Epithelial cell of prostate (primary cell): ENCODE measurements around the gene TBX4.

Experiments used
- DNase-seq: peaks from one replicate; pipeline ENCODE4 v3.0.0-alpha.2; 2011; ENCODE audit warnings: low read depth, low spot score
- H3K27ac ChIP-seq: fragments of 450-650 bp; 2 replicates; pipeline ENCODE4 v1.5.1; 2017; ENCODE audit warnings: mild to moderate bottlenecking

The TBX4 gene

DNA sequence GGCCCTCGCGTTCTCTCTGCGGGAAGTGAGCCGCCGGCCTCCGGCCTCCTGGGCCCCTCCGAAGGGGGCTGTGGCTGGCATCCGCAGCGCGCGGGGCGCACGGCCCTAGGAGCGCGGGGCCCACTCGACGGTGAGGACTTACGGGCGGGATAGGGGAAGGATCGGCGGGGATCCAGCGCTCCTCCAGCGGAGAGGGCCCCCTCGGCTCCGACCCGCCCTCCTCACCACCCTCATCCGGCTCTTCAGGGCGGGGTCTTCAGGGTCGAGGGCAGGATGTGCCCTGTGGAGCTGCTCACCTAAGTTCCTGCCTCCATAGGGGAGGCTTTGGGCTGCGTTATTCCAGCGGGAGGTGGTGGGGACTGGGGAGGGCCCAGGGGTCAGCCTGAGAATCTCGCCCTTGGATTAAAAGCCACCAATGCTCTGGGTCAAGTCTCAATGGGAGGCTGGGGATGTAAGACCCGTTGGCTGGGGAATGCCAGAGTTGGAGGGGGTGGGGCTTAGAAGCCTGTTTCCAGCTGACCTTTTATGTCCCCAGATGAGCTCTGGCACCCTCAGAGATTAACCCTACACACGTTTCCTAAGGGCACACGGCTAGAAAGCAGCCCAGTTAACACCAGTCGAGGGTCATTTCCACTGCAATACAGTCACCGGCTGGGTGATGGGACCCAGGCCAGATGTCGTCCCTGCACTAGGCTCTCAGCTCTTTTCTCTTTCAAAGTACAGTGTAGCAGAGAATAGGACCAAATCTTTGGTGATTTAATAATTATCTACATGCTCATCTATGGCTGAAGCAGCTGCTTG is 39.2 kb upstream of the TBX4 start:
- DNase-seq, result no peak
- peak overlapping the region; percentile 82 for H3K27ac ChIP-seq

DNA sequence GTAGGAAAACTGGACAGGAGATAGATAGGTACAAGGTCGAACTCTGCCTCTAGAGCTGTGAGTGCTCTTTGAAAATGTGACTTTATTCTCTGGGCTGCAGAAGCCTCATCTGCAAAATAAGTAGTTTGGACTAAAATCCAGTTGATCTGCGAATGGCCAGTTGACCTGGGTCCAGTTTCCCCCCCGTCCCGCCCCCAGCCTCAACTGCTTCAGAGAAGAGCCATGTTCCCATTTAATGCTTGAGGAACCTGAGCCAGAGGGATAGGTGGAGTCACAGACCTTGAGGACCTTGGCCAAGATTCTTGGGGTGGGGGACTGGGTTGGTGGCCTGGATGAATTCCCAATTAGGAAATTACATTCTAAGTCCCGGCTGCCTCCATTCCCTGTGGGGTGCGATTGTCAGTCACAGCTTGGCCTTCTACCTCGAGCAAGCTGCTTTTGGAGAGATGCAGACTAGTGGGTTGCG is 38.5 kb upstream of the TBX4 start:
- no peak for DNase-seq
- H3K27ac ChIP-seq, result no peak overlapping the region

DNA sequence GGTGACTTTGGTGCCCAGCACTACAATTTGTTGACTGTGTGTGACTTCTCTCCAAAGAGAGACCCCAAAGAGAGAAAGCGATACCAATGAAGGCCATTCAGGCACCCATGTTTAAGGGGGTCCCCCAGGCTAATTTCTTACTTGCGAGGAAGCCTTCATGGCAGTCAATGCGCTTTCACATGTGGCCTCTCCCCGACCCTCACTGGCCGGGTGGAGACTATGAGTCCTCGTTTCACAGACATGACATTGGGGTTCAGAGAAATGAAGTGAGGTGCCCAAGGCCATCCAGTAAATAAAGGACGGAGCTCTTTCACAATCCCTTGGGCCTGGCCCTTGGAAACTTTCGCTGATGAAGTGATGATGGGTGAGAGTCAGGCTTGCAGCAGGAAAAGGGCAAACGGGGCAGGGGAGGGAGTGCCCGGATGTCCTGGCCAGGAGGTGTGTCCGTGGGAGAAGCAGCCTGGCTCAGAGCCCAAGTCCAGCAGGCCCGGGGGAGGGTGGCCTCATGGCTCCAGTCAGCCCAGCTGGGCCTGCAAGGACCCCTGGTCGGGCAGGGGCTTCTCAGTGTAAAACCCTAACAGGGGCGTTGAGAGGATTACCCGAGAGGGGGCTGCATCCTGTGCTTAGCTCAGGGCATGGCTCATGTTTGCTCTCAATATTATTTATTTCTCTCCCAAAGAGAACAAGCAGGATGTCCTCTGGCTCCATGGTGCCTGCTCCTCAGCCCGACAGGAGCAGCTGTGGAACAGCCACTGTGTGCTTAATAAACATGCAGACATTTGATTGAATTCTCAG is 37.9 kb upstream of the TBX4 start:
- no peak for DNase-seq
- no peak overlapping the region for H3K27ac ChIP-seq

DNA sequence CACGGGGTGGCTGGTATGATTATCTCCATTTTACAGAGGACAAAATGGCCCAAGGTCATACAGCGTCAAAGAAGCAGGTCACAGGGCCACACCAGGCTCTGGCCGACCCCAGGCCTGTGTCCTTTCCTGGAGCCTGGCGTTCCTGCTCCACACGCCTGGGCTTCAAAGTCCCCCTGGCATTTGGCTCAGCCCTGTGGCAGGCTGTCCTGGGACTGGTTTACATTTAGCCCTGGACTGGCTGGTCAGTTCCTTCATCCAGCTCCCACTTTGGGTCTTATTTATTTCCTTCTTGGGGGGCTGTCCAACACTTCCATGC is 37.3 kb upstream of the TBX4 start:
- DNase-seq, result no peak
- H3K27ac ChIP-seq, result no peak overlapping the region

DNA sequence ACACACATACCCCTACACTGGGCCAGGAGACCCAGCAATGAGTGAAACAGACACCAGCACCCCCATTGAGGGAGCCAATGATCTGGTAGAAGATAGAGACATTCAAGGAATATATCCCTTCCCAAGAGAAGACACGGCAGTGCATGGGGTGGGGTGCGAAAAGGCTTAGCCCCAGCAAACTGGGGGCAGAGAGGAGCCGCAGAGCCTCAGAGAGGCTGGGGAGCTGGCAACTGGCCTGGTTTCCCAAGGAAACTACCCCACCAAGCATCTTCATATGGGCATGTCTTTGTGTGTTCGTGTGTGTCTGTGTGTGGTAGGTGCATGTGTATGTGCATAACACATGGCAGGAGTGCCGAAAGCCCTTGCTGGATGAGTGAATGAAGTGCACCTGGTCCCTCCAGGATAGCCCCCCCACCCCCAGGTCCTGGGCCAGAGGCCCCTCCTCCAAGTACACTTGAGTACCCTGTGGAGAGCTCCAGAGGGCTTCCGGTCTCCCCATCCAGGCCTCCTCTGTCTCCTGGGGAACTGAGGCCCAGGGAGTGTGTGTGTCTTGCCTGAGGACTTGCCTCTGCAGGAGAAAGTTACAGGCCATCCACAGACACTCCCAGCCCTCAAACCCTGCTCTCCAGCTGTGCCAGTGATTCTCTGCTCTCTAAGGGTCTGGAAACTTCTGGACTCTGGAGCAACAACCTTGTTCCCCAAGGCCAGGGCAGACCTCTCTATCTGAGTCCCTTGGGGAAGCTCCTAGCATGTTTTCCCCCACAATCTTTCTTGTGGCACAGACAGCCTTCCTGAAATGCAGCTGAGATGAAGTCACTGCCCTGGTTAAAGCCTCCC is 36.6 kb upstream of the TBX4 start:
- DNase-seq, result no peak
- no peak overlapping the region for H3K27ac ChIP-seq

DNA sequence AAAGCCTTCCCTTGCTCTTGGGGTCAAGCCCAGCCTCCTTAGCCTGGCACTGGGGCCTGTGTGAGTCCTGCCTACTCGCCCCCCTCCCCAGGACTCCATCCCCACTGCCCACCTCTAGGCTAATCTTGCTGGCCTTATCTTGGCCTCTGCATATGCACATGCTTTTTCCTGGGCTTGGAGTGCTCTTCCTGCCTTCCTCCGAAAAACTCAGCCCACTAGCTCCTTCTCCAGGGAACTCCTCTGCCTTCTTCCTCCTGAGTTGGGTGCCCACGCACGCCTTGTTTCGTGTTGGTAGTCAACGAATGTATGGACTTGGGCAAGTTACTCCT is 36.0 kb upstream of the TBX4 start:
- DNase-seq, result no peak
- H3K27ac ChIP-seq, result no peak overlapping the region

DNA sequence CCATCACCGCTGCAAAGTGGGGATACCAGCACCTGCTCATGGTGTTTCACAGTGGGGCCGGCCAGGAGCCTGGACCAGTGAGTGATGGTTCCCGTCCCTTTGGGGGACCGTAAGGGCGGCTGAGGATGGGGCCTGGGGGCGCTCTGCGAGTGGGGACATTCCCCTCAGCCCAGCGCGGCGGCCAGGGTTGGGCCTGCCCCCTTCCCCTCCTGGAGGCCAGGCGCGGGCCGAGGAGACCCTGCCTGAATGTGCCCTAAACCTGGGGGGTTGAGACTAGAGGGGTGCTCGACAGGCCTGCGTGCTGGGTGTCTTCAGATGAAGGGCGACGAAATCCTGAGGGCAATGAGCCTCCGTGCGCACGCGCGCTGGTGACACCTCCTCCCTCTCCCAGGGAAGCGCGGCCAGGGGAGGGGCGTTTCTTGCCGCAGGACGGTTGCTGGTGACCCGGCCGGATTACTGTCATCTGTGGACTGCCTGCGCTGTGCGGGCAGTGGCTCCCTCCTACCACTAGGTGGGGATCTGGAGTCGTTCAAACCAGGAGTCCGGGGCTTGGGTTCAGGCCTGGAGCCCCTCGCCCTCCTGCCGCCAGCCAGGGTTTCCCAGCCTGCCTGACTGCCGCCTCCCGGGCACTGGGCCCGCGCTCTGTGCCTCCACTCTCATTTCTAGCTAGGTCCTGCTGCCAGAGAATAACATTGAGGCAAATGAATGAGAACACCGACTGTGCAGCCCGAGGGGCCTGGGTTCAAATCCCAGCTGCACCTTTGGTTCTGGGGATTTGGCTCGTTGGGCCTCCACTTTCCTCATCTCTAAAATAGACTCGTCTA is 35.5 kb upstream of the TBX4 start:
- DNase-seq, result no peak
- no peak overlapping the region for H3K27ac ChIP-seq

DNA sequence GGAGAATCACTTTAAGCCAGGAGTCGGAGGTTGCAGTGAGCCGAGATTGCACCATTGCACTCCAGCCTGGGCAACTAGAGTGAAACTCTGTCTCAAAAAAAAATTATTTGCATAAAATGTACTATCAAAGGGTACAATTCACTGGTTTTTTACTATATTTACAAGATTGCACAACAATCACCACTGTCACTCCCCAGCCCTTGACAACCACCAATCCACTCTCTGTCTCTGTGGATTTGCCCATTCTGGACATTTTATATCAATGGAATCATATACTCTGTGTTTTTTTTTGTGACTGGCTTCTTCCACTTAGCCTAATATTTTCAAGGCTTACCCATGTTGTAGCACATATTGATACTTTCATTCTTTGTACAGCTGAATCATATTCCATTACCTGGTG is 33.8 kb upstream of the TBX4 start:
- H3K27ac ChIP-seq, result no peak overlapping the region
- DNase-seq, result no peak

DNA sequence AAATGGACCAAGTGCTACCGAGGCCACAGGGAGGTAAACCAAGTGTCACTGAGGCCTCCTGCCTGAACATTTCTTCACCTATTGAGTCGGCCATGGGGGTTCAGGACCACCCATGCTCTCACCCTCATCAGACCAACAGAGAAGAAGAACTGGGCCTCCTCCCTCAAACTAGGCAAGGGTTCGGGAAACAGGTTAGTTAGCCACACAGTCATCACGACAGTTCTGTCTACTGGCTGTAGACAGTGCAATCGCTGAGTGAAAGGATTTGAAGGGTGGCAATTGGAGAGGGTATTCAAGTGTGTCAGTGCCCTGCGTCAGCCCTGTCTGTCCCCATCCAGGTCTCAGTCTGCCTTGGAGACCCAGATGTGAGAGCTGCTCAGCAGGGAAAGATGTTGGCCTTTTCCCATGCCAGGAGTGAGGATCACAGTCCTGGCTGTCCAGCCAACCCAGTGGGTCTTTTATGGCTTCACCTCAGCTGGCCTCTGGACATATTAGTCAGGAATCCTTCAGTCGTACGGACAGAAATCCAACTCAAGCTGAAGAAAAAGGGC is 32.7 kb upstream of the TBX4 start:
- no peak for DNase-seq
- no peak overlapping the region for H3K27ac ChIP-seq

DNA sequence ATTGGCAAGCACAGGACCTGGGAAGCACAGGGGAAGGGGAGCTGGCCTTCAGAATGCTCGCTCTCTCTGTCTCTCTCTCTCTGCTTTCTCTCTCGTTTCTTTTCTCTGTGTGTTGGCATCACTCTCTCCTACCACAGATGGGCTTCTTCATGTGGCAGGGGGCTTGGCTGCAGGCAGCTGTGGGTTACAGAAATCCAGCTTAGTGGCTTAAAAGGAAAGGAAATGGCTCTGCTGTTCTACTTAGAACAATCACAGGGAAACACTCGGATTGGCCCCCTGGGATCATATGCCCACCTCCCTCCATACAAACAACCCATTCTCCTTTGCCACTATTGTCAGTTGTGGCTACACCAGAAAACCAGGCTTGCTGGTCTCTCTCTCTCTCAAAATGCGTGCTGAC is 32.2 kb upstream of the TBX4 start:
- no peak for DNase-seq
- no peak overlapping the region for H3K27ac ChIP-seq

DNA sequence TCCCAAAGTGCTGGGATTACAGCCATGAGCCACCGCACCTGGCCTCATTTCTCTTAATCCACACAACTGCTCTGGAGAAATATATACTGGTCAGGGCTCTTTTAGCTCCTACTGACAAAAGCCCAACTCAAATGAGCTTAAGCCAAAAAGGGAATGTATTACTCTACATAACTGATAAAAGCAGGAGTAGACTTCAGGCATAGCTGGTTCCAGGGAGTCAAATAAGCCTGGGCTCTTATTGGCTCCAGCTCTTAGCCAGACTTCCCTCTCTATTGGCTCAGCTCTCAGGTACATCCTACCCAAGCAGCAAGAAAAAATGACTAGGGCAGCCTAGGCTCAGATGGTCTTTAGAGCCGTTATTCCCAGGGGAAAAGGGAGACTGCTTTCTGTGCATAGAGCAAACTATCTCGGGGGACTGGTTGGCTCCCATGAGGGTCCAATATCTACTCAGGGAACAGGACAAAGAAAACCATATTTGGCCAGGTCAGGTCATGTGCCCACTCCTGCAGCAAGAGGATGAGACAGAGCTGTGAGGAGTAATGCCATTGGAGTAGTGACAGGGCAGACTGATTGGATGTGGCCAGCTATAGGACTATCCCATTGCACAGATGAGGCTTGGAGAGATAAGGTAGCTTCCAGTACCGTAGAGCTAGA is 31.4 kb upstream of the TBX4 start:
- DNase-seq, result no peak
- no peak overlapping the region for H3K27ac ChIP-seq

DNA sequence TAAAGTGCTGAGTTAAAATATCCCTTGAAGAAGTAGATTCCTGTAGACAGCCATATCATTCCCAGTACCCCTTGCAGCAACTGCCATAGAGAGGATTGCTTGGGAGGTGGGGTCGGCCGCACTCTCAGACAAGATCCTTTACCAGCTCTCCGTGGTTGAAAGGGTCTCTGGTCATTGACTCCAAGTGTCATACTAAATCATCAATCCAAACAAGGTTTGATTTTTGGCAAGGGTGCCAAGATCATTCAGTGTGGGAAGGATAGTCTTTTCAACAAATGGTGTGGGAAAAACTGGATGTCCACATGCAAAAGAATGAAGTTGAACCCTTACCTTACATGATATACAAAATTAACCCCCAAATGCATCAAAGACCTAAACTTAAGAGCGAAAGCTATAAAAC is 30.8 kb upstream of the TBX4 start:
- H3K27ac ChIP-seq, result no peak overlapping the region
- no peak for DNase-seq

DNA sequence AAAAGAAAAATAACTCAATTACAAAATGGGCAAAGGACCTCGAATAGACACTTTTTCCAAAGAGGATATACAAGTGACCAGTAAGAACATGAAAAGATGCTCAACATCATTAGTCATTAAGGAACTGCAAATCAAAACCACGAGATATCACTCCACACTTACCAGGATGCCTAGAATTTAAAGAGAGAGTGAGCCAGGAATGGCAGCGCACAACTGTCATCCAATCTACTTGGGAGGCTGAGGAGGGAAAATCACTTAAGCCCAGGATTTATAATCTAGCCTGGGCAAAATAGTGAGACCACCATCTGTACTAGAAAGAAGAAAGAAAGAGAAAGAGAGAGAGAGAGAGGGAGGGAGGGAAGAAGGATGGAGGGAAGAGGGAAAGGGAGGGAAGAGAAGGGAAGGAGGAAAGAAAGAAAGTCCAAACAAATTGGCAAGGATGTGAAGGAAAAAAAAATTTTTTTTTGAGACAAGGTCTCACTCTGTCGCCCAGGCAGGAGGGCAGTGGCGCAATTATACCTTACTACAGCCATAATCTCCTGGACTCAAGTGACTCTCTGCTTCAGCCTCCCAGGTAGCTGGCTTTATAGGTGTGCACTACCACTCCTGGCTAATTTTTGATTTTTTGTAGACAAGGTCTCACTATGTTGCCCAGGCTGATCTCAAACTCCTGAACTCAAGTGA is 30.0 kb upstream of the TBX4 start:
- DNase-seq, result no peak

DNA sequence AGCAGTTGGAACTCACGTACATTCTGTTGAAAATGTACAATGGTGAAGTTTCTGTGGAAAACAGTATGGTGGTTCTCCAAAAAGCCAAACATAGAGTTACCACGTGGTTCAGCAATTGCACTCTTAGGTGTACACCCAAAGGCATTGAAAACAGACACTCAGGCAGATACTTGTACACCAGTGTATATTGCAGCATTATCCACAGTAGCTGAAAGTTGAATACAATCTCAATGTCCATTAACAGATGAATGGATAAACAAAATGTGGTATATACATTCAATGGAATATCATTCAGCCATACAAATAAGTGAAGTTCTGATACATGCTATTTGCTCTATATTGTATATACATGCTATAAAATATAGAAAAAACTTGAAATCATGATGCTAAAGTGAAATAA is 29.4 kb upstream of the TBX4 start:
- no peak for DNase-seq
- no peak overlapping the region for H3K27ac ChIP-seq

More for the DNA sequence above, 30.0 kb upstream of the TBX4 start:
- no peak overlapping the region for H3K27ac ChIP-seq

DNA sequence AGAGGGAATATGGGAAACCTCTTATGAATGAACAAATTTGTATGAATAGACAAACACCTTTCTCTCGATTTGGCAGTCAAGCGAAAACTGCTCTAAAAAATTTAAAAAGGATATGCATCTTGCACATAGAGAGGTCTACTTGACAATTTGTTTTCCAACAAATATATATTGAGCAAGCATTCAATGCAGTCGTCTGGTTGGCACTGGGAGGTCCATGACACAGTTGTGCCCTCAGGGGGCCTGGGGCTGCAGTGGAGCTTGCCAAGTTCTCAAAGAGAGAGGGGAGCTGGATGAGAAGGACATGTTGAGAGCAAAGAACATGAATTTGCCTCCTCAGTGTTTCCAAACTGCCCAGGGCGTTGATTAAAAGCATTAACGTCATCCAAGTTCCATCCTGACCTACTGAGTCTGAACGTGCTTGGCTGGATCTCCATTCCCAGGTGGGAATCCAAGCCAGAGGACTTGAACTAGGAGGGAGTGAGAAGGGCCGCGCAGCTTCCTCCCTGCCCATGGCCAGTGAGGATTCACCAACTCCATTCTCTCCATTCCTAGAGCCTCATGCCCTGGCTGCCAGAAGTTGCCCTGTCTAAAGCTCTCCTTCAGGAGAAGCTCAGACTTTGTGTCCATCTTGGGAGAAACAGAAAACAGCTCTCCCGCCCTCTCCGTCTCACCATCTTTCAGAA is 28.1 kb upstream of the TBX4 start:
- DNase-seq, result no peak
- H3K27ac ChIP-seq, result no peak overlapping the region

DNA sequence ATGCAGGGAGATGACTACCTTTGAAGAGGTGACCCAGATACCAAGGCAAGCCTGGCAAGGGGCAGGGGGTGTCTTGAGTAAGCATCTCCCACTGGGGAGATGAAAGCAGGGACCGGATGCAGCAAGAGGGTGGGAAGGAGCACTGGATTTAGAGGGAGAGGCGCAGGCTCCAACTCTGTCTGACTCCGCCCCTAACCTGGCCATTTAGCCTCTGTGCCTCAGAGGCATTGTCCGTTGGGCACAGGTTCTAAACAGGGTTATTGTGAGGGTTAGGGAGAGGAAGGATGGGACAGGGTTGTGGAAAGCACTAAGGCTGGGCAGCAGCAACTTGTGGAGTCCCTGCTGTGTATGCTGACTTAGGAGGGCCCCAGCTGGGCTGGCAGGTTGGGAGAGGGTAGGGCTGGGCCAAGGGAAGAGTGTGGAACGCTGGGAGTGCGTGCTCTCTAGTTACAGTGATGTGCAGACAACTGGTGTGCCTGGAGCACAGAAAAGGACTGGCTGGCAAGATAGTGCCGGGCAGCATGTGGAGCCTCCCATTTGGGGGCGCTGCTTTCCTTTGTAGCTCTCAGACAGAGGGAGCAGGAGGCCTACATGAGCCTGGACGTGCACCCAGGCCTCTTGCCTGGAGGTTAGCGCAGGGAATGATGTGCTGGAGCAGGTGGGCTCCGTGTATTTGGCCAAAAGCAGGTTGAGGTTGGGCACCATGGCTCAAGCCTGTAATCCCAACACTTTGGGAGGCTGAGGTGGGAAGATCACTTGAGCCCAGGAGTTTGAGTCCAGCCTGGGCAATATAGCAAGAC is 26.3 kb upstream of the TBX4 start:
- no peak for DNase-seq
- no peak overlapping the region for H3K27ac ChIP-seq

DNA sequence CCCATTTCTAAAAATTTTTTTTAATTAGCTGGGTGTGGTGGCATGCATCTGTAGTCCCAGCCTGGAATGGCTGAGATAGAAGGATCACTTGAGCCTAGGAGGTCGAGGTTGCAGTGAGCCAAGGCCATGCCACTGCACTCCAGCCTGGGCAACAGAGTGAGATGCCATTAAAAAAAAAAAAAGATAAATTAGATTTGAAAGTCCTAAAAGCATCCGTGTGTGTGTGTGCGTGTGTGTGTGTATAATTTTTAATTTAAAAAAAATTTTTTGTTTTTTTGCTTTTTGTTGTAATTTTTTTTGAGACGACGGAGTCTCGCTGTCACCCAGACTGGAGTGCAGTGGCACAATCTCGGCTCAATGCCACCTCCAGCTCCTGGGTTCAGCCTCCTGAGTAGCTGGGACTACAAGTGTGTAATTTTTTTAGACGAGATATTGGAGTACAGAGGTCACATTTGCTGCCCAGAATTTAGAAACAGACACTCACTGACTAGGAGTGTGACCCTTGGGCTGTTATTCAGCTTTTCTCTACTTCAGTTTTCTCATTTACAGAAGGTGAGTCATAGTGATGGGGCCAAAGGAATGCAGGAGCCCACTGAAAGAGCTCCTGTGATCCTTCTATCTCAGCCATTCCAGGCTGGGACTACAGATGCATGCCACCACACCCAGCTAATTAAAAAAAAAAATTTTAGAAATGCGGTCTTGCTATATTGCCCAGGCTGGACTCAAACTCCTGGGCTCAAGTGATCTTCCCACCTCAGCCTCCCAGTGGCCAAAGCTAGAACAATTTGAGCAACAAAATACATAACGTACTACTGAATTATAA is 25.5 kb upstream of the TBX4 start:
- no peak overlapping the region for H3K27ac ChIP-seq
- DNase-seq, result no peak
